KOPT-K1 (cell line): Measurements from ENCODE around the gene KCNIP4.

Source experiments
- H3K27ac ChIP-seq: fragments of 200-600 bp; sonication (generic); 2 replicates; pipeline ENCODE4 v1.5.1; 2016; ENCODE audit warnings: antibody characterized with exemption, mild to moderate bottlenecking, low read depth, low read length; ENCODE audit not compliant: poor library complexity, severe bottlenecking
- H3K36me3 ChIP-seq: fragments of 200-600 bp; sonication (generic); 2 replicates; pipeline ENCODE4 v1.5.1; 2017; ENCODE audit warnings: antibody characterized with exemption, mild to moderate bottlenecking, low read length, moderate library complexity; ENCODE audit not compliant: insufficient read depth
- H3K9me3 ChIP-seq: fragments of 200-600 bp; sonication (generic); 2 replicates; pipeline ENCODE4 v1.5.1; 2017; ENCODE audit warnings: antibody characterized with exemption, low read length, mild to moderate bottlenecking; ENCODE audit not compliant: insufficient read depth, poor library complexity, severe bottlenecking

KCNIP4 gene

GRCh38 chr4:21139327-21139726, 809.2 kb downstream of the KCNIP4 start:
- no peaks in the 10 kb centered on the region for H3K9me3 ChIP-seq
- no peak overlapping the region for H3K27ac ChIP-seq

GRCh38 chr4:21136051-21136630, 812.4 kb downstream of the KCNIP4 start:
- Histone ChIP-seq H3K27ac (no peak overlapping the region), H3K9me3 (no peaks in the 10 kb centered on the region), H3K36me3 (no peaks in the 10 kb centered on the region)

More at GRCh38 chr4:21139327-21139726, 809.2 kb downstream of the KCNIP4 start:
- H3K36me3 ChIP-seq, result no peaks in the 10 kb centered on the region

- Histone ChIP-seq H3K27ac (no peak overlapping the region), H3K9me3 (no peaks in the 10 kb centered on the region), H3K36me3 (no peaks in the 10 kb centered on the region)
Measured at GRCh38 chr4:21134994-21135393, 813.6 kb downstream of the KCNIP4 start.

GRCh38 chr4:21130606-21131005, 818.0 kb downstream of the KCNIP4 start:
- Histone ChIP-seq H3K9me3 (no peaks in the 10 kb centered on the region), H3K27ac (no peak overlapping the region), H3K36me3 (no peaks in the 10 kb centered on the region)

DNA sequence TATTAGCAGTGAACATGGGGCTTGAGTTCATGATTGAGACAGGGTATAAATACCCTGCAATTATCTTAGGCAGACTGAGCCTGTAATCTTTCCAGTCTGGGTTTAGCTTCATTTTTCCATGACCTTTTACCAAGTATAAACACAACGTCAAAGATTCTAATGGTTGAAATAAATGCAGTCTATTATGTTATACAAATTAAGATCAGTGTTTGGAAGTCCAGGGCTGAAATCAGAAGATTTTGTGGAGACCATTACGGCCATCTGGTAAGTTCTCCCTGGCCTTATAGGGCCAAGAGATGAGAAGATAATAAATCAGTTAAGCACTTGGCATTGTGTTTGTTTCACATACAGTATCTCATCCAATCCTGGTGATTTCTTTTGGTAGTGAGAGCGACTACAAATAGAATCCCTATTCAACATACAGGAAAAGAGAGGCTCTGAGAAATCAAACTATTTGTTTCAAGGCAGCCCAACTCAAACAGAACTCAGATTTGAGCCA, 822.5 kb downstream of the KCNIP4 start:
- Histone ChIP-seq H3K9me3 (no peaks in the 10 kb centered on the region), H3K27ac (no peak overlapping the region), H3K36me3 (no peaks in the 10 kb centered on the region)

GRCh38 chr4:21118301-21118700, 830.3 kb downstream of the KCNIP4 start:
- H3K36me3 ChIP-seq, result no peaks in the 10 kb centered on the region
- no peak overlapping the region for H3K27ac ChIP-seq
- no peaks in the 10 kb centered on the region for H3K9me3 ChIP-seq

GRCh38 chr4:21117541-21118180, 830.9 kb downstream of the KCNIP4 start:
- Histone ChIP-seq H3K9me3 (no peaks in the 10 kb centered on the region), H3K27ac (no peak overlapping the region), H3K36me3 (no peaks in the 10 kb centered on the region)

DNA sequence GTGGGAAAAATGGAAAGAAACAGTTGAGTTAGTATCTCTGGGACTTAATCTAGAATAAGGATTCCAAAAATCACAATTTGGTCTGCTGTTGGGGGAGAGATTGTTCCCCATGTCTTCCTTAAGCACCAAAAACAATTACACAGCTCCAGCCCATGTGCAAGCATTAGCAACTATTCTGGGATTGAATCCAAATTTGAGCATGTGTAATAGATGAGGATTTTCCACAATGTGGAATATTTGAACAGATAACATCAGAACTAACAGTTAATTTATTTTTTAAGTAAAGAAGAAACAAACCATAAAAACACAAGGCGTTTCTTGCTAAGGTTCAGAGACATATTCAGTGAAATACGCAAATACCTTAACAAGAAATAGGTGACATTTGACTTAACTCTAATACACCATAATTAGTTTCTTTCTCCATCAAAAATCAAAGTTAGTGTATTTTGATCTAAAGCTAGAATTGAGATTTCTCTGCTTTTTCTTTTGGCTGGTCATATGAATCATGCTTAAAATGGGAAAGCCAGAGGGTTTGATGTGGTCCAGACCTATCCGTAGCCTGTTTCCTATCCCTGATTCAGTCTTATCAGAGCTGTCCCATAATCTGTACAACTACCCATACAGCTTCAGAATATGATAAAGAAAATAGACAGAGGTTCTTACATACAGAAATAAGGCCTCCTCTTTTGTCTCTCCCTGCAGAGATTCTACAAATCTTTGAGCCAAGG, 834.9 kb downstream of the KCNIP4 start:
- Histone ChIP-seq H3K9me3 (no peaks in the 10 kb centered on the region), H3K27ac (no peak overlapping the region), H3K36me3 (no peaks in the 10 kb centered on the region)

- H3K27ac ChIP-seq, result no peak overlapping the region
- no peaks in the 10 kb centered on the region for H3K36me3 ChIP-seq
Measured at GRCh38 chr4:21102667-21103066, 845.9 kb downstream of the KCNIP4 start.

GRCh38 chr4:21097865-21098264, 850.7 kb downstream of the KCNIP4 start:
- no peak overlapping the region for H3K27ac ChIP-seq
- H3K36me3 ChIP-seq, result no peaks in the 10 kb centered on the region
- H3K9me3 ChIP-seq, result no peaks in the 10 kb centered on the region

More at GRCh38 chr4:21102667-21103066, 845.9 kb downstream of the KCNIP4 start:
- no peaks in the 10 kb centered on the region for H3K9me3 ChIP-seq

DNA sequence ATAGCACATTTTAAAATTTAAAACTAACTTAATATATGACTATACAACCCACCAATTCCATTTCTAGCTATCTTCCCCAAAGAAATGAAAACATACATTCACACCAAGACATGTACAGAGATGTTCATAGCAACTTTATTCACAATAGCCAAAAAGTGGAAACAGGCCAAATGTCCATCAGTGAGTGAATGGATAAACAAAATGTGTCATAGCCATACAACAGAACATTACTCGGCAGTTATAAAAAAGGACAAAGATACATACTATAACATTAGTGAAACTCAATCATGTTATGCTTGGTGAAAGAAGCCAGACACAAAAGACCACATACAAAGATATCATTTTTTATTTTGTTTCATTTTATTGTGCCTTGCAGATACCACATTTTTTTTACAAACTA, 851.5 kb downstream of the KCNIP4 start:
- Histone ChIP-seq H3K27ac (no peak overlapping the region), H3K9me3 (no peaks in the 10 kb centered on the region), H3K36me3 (no peaks in the 10 kb centered on the region)

DNA sequence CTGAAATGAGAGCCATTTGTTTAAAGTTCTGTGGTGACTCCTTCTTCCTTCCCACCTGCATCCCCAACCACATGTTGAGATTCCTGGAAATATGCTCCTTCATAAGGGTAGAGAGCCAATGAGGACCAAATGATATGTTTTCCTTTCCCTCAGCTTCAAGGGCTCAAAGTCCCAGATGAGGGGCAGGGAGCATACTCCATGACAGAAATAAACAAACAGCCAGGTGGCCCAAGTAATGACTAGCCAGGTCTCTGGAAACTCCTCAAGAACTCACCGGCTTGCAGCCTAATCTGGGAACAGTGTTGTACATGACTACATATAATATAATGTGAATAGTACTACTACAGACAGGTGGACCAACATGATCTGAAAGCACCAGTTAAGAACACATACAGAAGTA, 856.0 kb downstream of the KCNIP4 start:
- H3K36me3 ChIP-seq, result no peaks in the 10 kb centered on the region
- H3K27ac ChIP-seq, result no peak overlapping the region
- H3K9me3 ChIP-seq, result no peaks in the 10 kb centered on the region

GRCh38 chr4:21090094-21090666, 858.4 kb downstream of the KCNIP4 start:
- Histone ChIP-seq H3K9me3 (no peaks in the 10 kb centered on the region), H3K27ac (no peak overlapping the region), H3K36me3 (no peaks in the 10 kb centered on the region)

DNA sequence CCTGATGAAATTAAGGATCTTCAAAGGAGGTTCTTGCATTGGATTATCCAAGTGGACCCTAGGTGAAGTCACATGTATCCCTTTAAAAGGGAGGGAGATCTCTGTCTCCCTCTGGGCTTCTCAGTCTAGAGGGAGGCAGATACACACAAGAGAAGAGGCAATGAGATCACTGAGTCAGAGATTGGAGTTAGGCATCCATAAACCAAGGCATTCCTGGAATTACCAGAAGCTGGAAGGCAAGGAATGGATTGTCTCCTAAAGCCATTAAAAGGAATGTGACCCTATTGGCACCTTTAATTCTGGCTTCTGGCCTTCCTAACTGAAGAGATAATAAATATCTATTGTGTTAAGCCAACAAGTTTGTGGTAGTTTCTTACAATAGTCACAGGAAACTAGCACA, 865.2 kb downstream of the KCNIP4 start:
- Histone ChIP-seq H3K36me3 (no peaks in the 10 kb centered on the region), H3K9me3 (no peaks in the 10 kb centered on the region), H3K27ac (no peak overlapping the region)

DNA sequence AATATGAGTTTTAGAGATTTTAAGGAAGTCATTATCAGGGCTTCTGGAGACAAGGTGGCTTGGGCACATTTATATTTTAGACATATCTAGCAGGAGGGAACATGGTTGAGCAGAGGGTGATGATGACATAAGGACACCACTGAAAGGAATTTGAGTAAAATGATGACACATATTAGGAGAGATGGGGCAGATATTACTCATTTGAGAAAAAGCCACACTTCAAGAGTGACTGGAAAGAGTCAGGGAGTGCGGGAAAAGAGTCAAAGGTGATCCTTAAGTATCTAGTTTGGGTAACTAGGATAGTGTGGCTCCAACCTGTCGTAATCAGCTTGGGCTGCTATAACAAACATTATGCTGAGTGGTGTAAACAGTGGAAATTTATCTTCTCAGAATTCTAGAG, 870.6 kb downstream of the KCNIP4 start:
- Histone ChIP-seq H3K36me3 (no peaks in the 10 kb centered on the region), H3K27ac (no peak overlapping the region)

More for the DNA sequence above, 870.6 kb downstream of the KCNIP4 start:
- no peaks in the 10 kb centered on the region for H3K9me3 ChIP-seq
